Forelimb muscle (tissue), 1 donor: Measurements from ENCODE around the gene TNFRSF25. TPM values are rescaled to one million over a fixed set of nuclear protein-coding genes. Genes with fewer than 3 reads are reported as not detected.
"Not testable (repeated sequence)": the region's sequence is repeated elsewhere in the genome, so short reads cannot be mapped to it uniquely, and the experiment has no call there.

ENCODE experiments used
- DNase-seq: peaks from one replicate; pipeline ENCODE4 v3.0.0-alpha.2; 2013; ENCODE audit warnings: low read depth
- polyA plus RNA-seq: library from polyadenylated mRNA; unstranded; fragments of 120-200 nt; gene quantifications from one replicate; pipeline ENCODE4 v1.2.1, GENCODE V29; 2013; ENCODE audit not compliant: insufficient read length

The TNFRSF25 gene
- polyA plus RNA-seq, 1 donor: 10.4 TPM

DNA sequence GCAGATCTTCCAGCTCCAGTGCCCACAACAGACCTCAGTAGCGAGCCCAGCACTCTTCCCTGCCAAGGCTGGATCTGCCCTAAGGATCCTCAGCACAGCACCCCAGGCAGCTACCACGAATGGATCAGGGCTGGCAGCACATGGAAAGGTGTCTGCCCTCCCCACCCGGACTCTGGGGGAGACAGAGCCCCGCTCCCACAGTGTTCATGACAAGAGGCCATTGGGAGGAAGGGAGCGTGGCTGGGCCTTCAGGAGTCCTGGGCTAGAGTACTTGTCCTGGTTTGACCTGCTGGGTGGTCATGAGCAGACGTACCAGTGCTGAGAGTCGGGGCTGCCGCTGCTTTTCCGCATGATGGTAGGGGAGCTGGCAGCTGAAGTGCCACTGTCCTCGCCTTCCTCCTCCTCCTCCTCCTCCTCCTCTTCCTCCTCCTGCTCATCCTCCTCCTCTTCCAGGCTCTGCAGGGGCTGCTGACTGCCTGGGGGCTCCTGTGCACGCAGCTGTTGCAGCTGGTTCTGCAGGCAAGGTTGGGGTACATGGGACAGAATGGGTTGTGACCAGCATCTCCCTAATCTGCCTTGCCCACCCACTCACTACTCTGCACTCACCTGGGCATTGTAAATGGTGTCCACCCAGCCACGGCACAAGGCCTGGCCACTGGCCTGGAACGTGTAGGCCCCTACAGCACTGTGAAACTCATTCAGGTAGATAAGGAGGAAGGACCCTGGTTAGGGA lies 2.9 kb upstream of the TNFRSF25 start:
- no peak for DNase-seq

DNA sequence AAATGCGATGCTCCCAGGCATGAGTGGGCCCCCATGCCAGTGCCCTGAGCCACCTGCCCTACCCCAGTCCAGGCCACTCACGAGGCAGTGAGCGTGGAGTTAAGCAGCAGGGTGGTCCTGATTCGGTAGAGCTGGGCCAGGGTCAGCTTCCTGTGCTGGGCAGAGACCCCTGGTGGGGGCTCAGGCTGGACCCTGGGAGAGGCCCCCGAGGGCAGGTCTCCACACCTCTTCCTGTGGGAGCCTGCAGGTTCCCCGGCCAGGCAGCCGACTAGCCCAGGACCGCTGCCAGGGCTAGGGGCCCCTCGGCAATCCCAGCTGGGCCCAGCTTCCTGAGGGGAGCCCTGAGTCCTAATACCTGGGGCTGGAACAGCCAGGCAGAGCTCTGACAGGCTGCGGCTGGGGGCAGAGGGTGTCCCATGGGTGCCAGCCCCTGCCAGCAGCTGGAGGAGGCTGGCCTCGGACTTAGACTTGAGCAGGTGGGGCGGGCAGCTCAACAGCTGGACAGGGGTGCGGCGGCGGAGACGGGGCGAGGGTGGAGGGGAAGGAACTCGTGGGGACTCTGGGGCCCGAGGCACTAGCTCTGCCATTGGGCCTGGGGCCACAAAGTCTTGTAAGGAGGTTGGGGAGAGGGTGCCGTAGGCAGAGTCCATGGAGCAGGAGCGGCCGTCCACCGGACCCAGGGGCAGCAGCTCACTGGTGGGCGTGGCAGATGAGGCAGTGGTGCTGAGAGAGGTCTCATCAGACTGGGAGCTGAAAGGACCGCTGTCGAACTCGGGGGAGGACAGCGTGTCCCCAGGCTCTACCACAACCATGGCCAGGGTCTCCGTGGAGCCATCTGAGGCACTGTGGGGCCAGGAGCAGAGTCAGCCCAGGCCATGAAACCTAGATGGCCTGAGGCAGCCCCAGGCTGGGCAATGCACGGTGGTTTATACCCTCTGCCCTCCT lies 2.0 kb upstream of the TNFRSF25 start:
- no peak for DNase-seq

DNA sequence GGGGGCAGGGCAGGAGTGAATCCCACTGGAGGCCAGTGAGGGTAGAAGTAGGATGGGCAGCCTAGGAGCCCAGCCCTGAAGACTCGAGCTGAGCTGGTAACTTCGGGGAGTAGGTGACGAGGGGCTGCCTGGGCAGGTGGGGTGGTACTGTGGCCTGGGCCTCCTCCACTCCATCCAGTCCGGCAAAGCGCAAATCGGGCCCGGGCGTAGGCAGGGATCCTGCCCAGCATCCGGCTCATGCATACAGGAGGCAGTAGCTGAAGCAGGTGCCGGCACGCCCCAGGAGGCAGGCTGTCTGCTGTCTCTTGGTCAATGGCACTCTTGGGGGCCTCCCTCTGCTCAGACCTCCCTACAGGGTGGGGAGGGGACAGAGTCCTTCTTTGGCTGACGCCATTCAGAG lies 1.3 kb upstream of the TNFRSF25 start:
- no peak for DNase-seq

DNA sequence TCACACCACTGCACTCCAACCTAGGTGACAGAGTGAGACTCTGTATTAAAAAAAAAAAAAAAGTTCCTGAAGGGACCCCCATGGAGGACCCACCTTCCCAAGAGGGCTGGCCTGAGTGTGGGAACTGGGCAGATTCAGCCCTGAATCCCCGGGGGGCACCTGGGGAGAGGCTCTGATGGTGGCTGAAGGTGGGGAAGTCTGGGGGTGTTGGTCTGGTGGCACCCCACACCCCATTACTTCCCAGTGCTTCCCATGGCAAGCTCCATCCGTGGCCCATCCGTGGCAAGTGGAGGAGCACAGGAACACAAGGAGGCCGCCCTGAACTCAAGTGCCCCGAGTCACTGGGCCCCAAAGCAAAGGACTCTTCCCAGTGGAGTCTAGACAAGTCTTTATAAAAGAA lies 778 bp upstream of the TNFRSF25 start:
- DNase-seq: no peak

DNA sequence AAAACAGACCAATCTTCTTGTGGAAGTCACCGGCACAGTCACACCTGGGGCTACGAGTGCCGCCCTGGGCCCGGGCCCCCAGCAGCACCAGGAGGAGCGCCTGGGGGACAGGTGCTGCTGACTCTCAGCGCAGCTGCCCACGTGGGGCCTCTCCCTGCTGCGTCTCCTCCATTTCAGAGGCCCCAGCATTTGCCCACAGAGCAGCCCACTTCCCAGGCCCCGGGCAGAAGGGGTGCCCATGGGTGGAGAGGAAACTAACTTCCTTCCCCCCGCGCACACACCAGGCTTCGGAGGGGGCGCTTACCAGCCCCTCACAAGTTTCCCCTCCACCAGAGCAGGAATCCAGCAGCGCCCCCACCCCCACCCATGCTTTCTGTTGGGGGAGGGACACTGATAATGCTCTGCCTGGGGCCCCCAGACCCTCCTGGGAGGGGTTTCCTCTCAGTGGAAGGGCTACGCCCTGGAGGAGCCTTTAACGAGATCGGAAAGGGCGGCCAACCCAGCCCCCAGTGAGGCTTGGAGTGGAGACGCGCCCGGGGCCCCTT lies 440 bp downstream of the TNFRSF25 start:
- no peak for DNase-seq

DNA sequence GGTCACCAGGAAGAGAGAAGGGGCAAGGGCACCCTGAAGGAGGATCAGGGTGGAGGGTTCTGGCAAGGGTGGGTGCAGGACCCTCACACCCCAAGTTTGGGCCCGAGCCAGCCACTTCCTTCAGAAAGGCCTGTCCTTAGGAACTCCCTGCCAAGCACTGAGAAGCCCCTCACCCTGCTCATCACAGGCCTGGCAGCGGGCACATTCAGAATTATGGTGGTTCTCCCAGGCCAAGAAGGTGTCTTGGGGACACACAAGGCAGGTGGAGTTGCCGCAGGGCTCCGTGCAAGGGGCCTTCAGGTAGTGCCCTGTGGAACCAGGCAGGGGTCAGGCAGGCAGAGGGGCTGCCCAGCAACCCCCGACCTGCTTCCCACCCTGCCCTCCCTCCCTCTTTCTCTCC lies 1.1 kb downstream of the TNFRSF25 start:
- no peak for DNase-seq

DNA sequence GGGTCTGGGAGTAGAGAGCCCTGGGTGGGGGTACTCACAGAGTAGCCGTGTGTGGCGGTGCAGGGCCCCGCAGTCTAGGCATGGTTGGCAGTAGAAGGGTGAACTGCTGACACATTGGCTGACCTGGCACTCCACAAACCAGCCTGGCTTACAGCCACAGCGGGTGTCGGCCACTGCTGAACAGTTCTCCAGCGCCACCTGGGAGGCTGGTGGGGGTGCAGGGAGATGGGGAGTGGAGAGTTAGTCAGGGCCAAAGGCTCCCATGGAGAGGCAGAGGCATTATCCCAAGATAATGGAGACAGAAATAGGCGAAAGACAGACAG lies 1.5 kb downstream of the TNFRSF25 start:
- DNase-seq: no peak

DNA sequence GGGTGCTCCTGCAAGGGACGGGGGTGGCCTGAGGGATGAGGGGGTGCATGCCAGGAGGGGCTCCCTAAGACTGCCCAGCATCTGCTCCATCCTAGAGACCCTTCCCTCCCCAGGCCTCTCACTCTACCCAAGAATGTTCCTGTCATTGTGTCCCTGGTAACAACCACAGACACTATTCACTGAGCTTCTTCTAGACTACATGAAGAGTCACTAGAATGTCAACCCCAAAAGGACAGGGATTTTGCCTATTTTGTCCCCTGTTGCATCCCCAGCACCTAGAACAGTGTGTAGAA lies 2.9 kb downstream of the TNFRSF25 start:
- DNase-seq: no peak

DNA sequence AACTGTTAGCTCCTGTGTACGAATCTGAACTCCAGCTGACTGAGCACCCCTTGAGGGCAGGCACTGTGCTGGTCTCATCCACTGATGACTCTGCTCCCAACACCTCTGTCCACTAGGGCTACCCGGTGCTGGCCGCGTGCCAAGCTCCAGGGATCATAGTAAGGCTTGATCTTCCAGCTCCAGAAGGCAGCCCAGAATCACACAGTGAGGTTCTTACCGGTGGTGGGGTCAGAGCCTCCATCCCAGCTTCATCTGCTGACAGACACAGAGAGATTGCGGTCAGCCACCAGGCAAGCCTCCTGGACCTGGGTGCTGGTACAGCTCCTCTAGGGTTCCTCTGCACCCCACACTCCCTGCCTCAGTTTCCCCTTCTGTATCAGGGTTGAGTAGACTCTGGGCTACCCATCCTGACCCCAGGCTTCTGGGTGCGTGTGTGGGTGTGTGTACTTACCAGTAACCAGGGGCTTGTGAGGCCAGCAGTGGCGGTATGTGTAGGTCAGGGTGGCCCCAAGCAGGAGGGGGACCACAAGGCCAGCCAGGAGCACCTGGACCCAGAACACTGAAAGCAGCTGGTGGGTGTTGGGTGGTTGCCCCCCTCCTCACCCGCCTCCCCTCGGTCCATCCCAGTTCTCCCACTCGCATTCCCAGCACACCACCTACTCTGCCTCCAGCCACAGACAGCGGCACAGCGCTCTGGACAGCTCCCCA lies 3.4 kb downstream of the TNFRSF25 start:
- DNase-seq: no peak

DNA sequence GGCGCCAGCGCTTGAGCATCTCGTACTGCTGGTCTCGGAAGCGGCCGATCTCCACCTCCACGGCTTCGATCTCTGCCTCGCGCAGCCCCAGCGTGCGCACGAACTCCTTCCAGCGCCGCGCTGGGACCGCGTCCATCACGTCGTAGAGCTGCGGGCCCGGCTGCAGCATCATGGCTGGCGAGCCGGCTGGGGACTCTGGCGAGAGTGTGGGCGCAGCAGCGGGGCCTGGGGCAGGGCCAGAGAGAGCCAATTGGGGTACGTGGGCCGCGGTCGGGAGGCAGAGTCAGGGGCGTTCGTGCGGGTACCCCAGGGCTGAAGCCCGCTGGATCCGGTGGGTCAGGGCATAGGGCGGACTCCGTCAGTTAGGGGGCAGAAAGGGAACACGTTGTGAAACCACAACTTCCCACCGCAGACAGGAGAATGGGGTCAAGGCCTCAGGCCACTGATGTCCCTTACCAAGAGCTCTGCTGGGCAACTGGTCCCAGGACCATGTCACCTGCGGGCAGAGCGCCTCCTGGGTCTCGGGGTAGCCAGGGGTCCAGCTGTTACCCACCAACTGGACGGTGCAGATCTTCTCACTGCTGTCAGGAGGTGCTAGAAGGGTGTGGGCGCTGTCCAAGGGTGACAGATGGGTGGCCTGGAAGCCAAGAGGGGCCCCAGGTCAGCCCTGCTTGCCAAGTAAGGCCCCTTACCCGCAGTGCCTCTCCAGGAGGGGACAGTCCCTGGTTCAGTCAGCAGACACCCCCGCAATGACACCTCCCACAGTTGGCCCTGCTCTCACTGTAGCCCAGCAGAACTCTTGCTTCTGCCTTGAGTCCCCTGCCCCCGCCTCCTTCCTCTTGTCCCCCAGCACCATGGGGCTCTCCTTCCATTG lies 4.2 kb downstream of the TNFRSF25 start:
- no peak for DNase-seq

DNA sequence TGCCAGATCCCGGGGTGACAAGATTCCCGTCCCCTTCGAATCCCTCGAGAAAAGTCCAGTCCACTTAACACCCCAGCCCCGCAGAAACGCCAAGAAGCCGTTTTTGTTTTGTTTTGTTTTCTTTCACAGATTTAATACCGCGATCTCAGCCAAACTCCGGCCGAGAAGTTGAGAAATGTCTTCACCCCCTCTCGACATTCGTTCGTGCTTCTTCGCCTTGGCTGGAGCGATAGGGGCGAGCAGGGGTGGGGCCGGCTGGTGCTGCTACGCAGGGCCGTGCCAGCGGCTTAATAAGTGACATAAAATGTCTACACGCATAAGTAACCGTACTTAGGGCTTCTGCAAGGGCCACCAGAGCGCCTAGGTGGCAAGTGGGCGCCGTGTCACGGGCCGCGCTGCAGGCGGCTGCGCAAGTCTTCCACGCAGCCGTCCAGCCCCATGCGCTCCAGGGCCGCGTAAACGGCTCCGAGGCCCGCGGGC lies 4.9 kb downstream of the TNFRSF25 start:
- DNase-seq: no peak

DNA sequence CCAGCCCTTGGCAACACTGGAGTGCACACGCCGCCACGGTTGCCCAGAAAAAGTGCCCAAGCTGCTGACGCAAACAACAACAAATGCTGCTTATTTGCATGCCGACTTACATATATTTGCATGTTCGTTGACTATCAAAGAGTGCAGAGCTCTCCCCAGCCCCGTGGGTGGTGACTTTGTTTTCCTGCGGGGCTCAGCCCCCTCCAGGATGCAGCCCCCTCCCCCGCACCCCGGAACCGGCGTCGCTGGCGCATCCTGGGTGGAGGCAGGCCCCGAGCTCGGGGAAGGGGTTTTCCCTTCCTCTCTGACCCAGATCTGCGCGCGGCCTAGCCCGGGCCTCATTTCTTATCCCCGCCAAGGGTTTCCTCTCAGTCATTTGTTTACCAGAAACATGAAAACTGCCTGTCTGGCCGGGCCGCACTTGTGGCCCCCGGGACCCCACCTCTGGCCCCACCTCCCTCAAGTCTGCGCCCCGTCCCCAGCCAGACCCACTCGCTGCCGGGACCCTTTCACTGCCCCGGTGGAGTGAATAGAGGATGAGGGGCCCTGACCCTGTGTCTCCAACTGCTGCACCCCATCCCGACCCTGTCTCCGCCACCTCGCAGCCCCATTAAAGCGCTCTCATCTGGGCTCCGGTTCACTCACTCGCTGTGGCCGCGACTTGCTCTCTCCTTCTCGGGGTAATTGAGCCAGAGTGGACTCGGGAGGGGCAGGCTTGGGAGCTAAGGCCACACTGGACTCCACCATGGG lies 5.5 kb downstream of the TNFRSF25 start:
- DNase-seq: no peak

DNA sequence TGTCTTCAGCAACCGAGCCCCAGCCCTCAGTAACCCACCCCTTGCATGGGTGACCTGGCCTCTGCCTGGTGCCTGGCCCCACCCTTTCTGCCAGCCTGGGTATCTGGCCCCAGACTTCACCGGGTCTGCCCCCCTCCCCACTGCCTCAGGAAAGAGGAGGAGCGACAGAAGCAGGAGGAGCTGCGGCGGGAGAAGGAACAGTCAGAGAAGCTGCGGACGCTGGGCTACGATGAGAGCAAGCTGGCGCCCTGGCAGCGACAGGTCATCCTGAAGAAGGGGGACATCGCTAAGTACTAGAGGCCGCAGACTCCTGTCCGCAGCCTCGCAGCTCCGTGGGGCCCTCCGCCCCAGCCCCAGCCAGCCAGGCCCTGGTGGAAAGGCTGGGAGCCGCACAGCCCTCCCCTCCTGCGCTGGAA lies 6.1 kb downstream of the TNFRSF25 start:
- DNase-seq: no peak

DNA sequence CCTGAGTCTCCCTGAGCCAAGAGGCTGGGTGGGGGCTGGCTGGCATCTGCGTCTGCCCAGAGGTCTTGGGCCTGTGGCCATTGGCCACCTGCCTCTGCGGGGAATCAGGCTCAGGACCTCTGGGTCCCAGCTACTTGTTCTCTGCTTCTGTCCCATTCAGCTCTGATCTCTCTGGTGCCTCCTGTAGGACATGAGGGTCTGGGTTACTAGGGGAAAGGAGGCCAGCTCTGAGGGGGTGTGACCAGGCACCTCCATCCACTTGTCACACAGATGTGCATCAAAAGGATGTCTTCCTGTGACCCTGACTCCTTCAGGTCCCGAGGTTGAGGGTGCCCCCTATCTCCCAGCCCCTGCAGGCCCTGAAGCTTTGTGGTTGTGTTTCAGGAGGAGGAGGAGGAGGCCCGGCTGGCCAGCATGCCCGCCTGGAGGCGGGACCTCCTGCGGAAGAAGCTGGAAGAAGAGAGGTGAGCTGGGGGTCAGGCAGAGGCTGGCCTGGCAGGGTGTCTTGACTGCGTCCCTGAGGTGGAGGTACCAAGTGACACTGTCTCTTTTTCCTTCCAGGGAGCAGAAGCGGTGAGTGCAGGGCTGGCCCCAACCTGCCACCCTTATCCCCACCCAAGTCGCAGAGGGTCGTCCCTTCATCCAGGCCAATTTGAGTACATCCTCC lies 9.0 kb downstream of the TNFRSF25 start:
- no peak for DNase-seq

DNA sequence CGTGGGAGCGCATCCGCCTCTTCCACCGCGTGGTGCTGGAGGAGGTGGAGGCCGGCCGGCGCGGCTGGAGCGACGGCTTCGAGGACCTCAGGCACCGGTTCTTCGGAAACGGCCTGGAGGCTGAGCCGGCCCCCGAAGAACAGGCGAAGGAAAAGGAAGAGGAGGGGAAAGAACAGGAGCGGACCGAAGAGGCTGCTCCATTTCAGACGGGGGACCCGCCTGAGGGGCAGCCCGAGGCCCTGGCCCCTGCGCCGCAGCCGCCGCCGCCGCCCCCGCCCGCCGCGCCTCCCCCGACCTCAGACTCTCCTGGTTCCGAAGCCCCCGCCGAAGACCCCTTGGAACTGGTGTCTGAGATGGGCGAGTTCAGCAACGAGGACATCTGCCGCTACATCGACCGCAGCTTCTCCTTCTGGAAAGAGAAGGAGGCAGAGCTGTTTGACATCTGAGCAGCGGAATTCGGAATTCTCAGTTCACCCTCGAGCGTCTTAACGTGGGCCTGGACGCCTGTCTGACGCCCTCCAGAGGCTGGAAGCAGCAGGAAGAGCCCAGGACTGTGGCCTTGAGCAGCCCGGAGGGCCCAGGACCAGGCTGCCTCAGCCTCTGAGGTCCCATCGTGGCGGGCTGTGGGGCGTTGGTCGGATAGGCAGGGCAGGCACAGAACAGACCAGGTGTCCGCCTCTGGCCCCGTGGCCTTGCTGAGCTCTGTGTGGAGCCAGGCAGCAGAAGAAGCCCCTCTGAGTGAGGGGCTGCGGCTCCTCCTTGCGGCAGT lies 10.0 kb downstream of the TNFRSF25 start:
- not testable (repeated sequence) for DNase-seq

DNA sequence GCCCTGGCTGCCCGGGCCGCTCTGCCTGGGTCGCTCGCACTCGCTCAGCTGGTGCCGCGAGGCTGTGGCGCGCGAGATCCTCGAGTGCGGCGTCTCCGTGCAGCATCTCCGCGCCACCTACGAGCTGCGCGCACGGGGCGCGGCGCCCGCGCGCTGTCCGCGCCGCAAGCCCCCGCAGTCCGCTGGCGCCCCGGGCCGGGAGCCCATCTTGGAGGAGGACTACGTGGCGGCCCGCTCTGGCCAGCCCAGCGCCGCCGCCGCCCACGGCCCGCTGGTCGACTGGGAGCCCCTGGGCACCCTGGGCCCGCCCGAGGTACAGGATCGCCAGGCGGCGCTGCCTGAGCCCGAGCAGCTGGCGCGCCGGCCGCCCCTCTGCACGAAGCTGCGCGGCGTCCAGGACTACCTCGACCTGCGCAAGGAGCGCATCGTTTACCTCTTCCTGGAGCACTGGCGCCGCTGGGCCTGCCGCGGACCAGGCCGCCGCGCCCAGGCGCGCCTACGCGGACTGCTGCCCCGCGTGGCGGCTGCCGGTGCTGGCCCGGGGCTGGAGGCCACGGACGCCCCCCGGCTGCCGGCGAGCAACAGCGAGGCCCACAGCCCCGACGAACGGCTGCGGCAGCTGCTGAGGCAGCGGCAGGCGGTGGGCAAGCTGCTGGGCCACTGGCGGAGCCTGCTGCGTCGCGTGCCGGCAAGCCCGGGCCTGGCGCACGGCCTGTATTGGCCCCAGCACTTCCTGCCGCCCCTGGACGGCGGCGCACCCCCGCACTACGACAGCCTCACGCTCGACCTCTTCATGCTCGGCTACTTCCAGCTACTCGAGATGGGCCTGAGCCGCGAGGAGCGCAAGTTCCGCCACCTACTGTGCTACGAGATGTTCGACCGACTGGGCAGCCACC lies 10.9 kb downstream of the TNFRSF25 start:
- no peak for DNase-seq

DNA sequence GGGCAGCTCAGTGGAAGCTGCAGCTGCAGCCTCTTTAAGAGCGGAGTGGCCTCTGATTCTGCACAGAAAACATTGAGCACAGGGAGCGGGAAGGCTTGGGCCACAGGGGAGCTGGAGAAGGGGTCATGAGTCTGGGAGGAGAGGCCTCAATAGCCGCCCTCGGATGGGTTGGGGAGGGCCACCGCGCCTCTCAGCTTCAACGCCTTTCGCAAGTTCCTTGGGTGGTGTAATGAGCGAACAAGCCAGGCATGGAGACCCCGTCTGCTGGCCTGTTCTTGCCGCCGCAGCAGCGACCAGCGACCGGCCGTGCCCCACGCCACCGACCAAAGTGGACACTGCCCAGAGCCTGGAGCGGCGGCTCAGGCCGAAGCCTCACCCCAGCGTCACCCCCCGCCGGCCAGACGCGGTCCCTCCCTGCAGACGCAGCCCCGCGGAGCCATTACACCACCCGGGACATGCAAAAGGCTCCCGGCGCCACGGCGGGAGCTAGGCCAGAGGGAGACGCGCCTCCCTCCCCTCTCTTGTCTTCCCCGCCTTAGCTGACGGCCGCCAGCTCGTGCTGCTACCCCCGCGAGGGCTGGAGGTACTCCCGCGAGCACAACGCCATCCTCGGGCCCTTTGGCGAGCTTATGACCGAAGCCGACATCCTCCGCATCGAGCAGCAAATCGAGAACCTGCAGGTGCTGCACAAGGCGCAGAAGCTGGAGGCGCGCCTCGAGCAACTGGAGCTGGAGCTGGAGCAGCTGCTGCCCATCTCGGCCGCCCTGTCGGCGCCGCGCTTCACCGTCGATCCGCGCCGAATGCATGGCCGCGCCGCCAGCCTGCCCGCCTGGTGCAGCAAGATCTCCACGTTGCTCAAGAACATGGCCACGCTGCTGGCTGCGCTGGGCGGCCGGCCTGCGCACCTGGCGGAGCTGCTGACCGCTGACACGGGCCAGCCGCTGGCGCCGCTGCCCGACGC lies 11.8 kb downstream of the TNFRSF25 start:
- not testable (repeated sequence) for DNase-seq
